ENCODE results near the gene RPL39L.
"Not testable (repeated sequence)": the region's sequence is repeated elsewhere in the genome, so short reads cannot be mapped to it uniquely, and the experiment has no call there.

RPL39L gene

DNA sequence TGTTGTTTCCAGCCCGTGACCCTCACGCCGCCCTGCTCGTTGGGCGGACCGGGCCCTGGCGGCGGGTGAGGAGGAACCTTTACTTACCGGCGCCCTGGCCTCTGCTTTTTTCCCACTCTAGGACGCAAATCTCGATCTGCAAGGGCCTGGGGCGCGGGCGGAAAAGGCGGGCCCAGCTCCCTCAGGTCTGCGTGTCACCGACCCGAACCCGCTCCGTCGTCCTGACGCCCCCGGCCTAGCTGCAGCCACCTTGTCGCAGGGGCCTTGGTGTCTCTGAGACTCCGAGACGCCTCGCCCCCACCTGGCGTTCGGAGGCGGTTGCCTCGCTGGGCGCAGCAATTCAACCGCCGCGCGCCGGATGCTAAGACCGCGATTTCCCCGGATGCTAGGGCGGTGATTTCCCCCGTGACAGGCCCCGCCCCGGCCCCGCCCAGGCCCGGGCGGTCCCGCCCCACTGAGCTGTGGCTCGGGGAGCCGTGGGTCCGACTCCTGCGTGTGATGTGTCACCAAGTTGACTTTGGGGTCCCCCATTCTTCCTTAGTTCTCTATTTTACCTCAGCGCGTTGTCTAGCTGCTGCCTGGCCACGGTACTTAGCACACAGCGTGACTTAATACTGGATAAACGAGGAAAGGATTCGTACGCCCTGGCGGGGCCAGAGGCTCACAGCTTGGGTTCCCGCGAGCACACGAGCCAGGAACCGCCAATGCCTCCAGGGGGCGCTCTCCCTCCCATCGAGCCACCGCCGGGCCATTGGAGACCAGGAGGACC lies at the start of gene RPL39L:
Gene RPL39L, minus strand, starts transcription at position 371 of the 769 bp plus-strand sequence. CDS start 18,196 bp downstream, outside the sequence.
- DNase-seq: peak; percentile 93

DNA sequence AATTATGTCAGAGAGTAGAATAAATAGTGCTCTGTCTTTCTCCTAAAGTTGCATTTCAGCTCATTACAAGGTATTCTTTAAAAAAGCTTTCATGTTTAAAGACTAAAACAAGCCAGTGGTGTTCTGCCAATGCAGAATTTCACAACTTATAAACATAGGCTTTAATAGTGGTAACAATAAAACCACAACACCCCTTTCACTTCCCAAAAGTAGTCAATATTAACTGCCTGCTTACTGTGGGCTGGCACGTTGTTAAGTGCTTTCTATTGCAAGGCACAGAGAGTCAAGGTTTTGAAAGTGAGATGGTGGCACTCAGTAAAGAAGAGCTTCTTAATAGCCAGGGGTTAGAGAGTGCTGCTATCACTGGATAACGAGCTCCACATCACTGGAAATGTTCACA lies 49.6 kb upstream of the RPL39L start:
- DNase-seq: no peak

DNA sequence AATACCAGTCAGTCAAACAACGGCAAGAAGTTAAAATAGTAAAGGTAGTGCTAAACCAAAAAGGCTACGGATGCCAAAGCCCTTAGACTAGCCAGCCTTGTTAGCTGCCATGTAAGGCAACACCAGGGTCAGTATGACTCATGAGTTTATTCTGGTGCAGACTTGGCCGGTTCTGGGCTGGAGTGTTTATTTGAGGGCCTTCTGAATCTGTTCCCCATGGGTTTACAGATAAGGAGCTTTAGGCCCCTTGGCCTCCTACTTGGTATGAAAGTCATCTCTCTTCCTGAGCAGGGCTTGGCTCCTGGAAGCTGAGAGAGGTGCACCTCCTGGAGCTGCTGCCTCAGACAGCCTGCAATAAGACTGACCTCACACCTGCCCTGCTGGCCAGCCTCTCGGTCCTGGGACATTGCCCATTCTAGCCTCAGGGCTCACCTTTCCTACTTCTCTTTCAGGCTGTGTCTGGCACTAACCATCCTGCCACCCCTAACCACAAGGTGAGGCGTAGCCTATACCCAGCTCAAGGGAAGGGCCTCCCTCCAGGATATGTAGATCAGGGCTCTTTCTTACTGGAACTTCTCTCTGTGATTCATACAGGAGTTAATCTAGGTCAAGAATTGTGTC lies 47.6 kb upstream of the RPL39L start:
- DNase-seq: no peak

DNA sequence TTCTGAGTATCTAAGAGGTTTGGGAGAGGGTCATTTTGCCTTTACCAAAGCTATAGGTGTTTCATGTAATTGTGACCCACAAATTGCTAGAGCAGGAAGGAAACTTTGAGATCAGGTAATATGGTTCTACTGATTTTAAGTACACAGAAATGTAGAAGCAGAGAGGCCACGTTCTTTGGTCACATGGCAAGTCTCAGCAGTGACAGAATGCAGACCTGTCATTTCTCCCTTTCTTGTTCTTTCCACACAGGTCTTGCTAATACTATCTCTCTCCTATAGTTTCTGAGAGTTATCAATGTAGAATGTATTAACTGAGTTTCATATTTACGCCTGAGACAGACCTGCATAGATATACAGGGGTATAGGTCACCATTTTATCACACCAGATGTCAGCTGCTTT lies 47.1 kb upstream of the RPL39L start:
- no peak for DNase-seq

DNA sequence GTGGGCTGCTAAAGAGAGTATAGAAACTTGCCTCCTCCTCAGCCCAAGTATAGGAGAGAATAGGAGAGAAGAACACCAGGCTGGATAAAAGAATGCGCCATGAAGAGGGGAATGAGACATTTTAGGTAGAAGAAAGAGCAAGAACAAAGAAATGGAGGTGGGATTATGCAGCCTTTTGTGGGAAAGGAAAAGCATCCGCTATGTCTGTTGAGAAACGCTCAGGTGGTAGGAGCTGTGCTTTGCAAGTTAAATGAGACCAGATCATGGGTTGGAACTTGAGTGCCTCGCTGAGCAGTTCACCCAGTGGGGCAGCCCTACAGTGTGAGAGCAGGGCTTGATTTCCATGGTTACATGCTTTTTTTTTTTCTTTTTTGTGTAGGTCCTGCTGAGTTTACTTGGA lies 46.5 kb upstream of the RPL39L start:
- no peak for DNase-seq

DNA sequence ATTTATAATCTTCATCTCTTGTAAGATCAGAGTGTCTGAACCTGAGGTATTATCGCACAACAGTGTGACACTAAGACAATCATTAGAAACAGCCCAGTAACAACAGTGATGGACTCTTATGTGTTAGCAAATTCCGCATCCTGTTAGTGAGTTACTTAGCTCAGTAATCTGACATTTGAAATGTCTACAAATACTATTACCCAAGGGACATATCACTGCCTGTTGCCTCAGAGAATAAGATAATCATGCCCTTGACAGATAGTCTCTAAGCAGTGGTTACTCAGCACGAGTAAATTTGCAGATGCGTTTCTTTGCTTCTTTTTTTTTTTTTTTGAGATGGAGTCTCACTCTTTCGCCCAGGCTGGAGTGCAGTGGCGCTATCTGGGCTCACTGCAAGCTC lies 44.6 kb upstream of the RPL39L start:
- no peak for DNase-seq

DNA sequence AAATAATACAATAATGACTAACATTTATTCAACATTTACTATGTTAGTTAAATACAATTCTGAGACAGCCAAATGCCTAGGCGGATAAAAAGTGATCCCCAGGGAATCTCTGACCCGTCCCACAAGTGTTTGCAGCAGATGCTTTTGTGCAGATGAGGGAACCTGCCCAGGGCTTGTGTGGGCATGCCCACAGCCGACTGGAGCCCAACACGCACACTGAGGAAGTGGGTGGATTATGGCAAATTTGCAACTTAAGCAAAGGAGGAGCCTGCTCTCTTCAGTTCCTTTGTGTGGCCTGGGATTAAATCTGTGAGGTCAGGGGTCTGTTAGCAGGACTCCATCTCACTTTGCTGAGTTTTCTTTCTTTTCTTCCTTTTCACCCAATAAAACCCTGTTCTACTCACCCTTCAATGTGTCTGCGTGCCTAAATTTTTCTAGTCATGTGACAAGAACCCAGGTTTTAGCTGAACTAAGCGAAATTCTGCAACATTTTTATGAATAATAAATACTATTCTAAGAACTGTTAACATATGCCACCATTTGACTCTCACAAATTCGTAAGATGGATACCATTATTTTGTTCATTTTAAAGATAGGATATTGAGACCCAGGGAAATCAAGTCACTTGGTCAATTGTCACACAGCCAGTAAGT lies 44.0 kb upstream of the RPL39L start:
- no peak for DNase-seq

DNA sequence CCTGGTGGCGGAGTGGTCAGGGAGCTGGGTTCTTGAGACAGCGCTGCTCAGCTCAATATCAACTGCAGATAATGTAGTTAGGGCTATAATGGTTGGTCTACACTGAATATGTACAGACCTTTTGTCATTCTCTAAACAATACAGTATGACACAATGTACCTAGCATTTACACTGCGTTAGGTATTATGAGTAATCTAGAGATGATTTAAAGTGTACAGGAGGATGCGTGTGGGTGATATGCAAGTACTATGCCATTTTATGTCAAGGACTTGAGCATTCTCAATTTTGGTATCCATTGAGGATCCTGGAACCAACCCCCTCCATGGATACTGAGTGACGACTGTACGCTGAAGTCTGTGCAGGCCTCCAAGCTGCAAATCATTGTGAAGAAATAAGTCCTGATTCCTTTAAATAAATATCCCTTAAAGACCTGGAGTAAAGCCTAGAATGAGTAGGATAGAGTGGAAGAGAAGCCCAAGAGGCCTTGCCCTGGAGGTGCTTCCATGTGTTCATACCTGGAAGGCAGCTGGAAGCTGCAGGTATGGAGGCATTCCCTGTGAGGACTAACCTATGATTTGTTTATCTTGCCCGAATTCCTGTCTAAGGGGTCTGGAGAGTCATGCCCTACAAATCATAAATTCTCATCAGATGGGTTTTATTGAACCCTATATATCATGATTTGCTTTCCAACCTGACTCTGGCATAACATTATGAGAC lies 42.3 kb upstream of the RPL39L start:
- no peak for DNase-seq

DNA sequence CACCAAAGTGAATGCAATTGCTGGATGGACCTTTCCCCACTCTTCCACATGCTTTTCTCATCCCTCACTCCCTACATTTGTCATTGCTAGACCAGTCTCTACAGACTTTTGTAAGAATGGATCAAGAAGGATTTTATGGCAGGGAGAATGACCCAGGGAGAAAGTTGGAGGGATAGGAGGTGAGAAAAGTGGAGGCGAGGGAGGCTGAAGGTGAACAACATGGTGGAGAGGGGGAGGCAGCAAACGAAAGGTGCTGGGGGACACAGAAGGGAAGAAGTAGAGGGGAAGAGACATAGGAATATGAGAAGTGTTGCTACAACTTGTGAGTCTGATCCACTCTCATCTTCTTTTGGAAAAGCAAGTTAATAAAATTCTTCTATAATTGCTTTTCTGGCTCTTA lies 33.6 kb upstream of the RPL39L start:
- DNase-seq: no peak

DNA sequence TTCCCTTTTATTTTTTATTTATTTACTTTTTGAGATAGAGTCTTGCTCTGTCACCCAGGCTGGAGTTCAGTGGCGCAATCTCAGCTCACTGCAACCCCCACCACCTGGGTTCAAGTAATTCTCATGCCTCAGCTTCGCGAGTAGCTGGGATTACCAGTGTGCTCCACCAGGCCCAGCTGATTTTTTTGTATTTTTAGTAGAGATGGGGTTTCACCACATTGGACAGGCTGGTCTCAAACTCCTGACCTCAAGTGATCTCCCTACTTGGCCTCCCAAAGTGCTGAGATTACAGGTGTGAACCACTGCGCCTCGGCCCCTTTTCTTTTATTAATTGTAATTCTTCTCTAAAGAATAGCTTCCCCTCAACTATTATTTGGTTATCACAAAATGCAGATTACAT lies 31.6 kb upstream of the RPL39L start:
- DNase-seq: not testable (repeated sequence)

DNA sequence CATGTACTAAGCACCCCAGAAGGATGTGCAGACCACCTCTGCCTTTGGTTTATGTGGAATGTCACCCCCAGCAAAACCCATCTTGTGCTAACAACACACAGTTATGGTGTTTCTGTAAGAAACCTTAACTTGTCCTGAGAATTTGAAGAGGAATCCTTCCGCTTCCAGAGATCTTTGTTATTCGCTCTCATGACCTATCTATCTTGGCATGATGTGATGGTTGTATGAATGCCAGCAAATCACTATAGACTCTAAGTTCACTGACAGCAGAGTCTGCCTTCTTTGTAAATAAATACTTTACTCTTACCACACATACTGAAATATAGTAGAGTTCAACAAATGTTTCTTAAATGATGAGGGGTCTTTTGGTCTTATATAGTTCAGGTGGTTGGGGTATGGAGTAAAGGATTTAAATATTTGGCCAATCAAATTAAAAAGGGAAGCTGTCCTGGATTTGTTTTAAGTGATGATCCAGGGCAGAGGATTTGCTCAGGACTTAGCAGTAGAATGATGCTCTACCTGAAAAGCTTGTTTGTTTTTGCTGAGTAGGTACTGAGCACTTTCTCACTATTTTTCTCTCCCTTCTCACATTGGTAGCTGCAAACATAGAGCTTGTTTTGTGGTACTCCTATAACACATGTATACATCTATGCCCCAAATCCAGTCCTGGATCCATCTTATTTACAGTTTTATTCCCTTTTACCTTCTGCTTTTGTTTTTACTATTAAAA lies 30.1 kb upstream of the RPL39L start:
- DNase-seq: no peak

DNA sequence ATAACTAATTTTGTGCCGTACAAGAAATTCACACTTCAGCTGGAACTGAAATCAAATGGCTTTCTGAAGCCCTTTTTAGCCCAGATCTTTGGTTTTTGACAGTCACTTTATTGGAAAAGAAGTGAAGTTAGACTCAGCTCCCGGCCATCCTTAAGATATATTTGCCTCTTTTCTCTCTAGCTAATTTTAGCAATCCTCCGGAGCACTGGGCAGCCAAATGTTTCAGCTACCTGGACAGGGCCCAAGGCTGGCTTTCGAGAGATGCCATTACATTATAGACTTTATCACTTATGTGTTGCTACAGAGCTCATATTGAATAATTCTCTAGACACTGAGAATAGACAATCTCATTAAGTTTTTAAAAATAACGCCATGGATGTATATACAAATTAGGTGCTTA lies 28.5 kb upstream of the RPL39L start:
- DNase-seq: no peak

DNA sequence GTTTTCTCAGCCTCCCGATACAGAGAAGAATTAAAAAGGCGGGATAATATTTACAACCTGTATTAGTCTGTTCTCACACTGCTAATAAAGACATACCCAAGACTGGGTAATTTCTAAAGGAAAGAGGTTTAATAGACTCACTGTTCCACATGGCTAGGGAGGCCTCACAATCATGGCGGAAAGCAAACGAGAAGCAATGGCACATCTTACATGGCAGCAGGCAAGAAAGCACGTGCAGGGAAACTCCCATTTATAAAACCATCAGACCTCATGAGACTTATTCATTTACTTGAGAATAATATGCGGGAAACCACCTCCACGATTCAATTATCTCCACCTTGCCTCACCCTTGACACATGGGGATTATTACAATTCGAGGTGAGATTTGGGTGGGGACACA lies 27.5 kb upstream of the RPL39L start:
- DNase-seq: no peak

DNA sequence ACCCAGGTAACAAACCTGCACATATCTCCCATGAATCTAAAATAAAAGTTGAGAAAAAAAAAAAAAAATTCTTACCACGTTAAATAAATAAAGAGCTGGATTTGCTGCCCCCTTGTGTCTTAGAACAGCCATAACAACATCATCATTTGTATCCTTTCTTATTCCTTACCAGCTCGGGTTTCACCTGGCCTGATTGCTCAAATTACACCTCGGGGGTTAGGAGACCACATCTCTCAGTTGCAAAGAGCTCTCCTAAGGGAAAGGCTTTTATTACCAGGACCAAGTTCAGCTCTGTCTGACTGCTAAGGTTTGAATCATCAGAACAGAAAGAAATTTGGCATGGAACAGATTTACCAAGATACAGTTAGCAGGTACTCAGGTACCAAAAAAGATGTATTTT lies 25.8 kb upstream of the RPL39L start:
- DNase-seq: no peak

DNA sequence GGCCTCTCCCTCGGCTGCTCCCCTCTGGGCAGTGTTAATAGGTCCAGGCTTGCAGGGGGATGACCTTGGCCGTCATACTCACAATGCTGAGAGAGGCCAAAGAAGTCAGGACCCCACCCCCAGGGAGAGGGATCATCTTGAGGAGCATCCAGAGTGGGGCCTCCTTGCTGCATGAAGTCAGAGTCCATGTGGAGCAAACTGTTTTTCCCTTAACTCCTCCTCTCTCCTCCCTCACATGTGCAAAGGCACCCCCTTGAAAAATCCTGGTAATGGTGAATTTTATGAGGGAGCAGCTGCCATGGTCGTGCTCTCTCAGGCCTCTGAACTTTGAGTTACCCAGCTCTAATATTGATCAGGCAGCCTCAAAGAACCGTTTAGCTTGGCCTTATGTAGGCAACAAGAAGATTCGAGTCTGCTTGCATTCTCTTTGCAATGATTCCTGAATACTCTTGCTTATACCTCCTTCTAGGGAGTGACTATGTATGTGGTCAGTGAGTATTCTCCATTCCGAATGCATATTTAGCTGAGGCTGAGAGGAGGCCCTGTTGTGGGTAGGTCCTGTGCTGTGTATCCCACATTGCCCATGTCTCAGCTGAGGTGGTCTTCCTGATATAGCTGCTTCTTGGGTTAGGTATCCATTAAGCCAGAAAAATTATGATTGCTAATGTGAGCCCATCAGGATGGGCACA lies 23.1 kb upstream of the RPL39L start:
- no peak for DNase-seq

DNA sequence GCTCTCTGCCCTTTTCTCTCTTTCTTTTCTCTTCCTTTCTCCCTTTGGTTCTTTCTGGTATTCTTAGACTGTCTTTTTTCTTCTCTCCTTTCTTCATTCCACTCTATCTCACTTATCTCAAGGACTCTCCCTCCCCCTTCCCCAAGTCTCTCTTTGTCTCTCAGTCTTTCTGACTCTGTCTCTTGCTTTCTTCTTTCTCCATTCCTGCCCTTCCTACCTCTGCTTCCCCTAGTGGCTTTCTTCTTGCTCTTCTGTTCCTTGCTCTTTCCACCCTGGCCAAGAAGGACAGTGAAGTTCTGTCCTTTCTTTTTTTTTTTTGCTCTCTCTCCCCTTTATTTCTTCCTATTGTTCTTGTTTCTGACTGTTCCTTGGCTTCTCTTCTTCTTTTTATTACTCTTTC lies 22.3 kb upstream of the RPL39L start:
- DNase-seq: no peak

DNA sequence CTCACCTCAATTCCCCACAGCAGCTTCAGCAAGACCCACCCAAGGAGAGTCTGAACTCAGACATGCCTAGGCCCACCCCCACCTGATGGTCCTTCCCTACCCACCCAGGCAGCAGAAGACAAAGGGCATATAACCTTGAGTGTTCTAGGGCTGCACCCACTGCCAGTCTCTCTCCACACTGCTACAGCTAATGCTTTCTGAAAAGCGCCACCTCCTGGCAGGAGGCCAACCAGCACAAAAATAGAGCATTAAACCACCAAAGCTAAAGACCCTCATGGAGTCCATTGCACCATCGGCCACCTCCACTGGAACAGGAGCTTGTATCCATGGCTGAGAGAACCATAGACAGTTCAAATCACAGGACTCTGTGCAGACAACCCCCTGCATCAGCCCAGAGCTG lies 11.3 kb upstream of the RPL39L start:
- peak; percentile 67 for DNase-seq

DNA sequence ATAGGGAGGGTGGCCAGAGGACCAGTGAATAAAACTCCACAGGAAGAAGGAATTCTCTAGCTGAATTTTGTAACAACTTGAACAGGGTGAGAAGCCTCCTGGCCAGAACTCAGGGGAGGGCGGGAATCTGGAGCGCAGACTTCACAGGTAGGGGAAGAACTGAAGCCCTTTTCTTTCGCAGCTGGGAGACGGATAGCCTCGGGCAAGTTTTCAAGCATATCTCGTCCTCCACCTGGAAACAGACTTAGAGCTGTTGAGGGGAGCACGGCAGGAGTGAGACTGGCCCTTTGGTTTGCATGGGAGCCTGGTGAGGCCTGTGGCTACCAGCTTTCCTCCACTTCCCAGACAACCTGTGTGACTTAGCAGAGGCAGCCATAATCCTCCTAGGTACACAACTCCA lies 10.9 kb upstream of the RPL39L start:
- no peak for DNase-seq

DNA sequence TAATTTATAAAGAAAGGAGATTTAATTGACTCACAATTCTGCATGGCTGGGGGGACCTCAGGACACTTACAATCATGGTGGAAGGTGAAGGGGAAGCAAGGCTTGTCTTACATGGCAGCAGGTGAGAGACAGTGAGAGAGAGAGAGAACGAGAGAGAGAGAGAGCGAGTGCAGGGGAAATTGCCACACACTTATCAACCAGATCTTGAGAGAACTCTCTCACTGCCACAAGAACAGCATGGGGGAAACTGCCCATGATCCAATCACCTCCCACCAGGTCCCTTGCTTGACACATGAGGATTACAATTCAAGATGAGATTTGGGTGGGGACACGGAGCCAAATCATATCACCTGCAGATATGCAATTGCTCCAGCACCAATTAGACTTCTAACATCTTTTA lies 7.1 kb upstream of the RPL39L start:
- no peak for DNase-seq

DNA sequence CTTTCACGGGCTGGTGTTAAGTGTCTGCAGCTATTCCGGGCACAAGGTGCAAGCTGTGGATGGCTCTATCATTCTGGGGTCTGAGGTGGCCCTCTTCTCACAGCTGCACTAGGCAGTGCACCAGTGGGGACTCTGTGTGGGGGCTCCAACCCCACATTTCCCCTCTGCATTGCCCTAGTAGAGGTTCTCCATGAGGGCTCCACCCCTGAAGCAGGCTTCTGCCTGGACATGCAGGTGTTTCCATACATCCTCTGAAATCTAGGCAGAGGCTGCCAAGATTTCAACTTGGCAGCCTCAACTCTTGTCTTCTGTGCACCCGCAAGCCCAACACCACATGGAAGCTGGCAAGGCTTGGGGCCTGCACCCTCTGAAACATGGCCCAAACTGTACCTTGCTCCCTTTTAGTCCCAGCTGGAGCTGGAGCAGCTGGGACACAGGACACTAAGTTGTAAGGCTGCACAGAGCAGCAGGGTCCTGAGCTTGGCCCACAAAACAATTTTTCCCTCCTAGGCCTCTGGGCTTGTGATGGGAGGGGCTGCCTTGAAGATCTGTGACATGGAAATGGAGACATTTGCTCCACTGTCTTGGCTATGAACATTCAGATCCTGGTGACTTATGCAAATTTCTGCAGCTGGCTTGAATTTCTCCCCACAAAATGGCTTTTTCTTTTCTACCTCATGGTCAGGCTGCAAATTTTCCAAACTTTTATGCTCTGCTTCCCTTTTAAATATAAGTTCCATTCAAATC lies 6.0 kb upstream of the RPL39L start:
- no peak for DNase-seq

DNA sequence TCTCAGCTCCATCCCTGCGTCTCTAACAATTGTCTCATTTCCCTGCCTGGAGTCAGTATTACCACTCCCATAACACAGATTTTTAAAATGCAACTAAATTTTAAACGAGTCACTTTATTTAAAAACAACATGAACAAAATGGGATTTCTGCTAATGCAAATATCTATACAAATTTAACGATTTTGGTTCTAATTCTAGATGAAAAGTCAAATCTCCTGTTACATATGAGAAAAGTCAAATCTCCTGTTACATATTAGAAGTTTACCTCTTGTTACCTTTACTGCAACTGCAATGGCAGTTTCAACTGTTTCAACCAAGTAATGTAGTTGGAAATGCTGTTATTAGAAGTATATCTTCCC lies 578 bp upstream of the RPL39L start:
- no peak for DNase-seq

DNA sequence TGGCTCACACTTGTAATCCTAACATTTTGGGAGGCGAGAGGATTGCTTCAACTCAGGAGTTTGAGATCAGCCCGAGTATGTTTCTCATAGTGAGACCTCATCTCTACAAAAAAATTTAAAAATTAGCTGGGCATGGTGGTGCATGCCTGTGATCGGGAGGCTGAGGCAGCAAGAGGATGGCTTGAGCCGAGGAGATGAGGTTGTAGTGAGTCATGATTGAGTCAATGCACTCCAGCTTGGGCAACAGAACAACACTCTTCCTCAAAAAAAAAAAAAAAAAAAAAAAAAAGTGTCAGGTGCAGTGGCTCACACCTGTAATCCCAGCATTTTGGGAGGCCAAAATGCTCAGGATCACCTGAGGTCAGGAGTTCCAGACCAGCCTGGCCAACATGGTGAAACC lies 2.4 kb downstream of the RPL39L start:
- no peak for DNase-seq
